Neural crest cell (in vitro differentiated cells): ENCODE data around the gene MCC. TPM values are rescaled to one million over a fixed set of nuclear protein-coding genes. Genes with fewer than 3 reads are reported as not detected.
A peak's percentile ranks its signal among the peaks of the same experiment; 100 is the strongest.

Source experiments
- DNase-seq: peaks from one replicate; pipeline ENCODE4 v3.0.0; 2021; ENCODE audit warnings: low read depth, mixed read lengths, low spot score
- H3K27ac Mint-ChIP-seq: one replicate; pipeline ENCODE4 v1.8.0; 2021; ENCODE audit warnings: mild to moderate bottlenecking, mixed read lengths; ENCODE audit not compliant: unreplicated experiment
- H3K27me3 Mint-ChIP-seq: 2 replicates; pipeline ENCODE4 v1.8.0; 2021; ENCODE audit warnings: low read depth, mild to moderate bottlenecking, mixed read lengths
- H3K36me3 Mint-ChIP-seq: 2 replicates; pipeline ENCODE4 v1.8.0; 2021; ENCODE audit warnings: low read depth, mild to moderate bottlenecking, mixed read lengths
- H3K4me1 Mint-ChIP-seq: 2 replicates; pipeline ENCODE4 v1.8.0; 2021; ENCODE audit warnings: mixed read lengths
- H3K4me3 Mint-ChIP-seq: one replicate; pipeline ENCODE4 v1.8.0; 2021; ENCODE audit warnings: mild to moderate bottlenecking, mixed read lengths
- H3K9me3 Mint-ChIP-seq: 2 replicates; pipeline ENCODE4 v1.8.0; 2021; ENCODE audit warnings: mixed read lengths
- CTCF ChIP-seq: fragments of 200-600 bp; sonication (generic); conservative IDR thresholded peaks from 2 replicates; pipeline ENCODE4 v1.5.0; 2021; ENCODE audit warnings: antibody characterized with exemption, mild to moderate bottlenecking
- total RNA-seq: library from RNA; stranded (reverse); gene quantifications from 2 replicates; pipeline ENCODE4 v1.2.1, GENCODE V29; 2021

Gene MCC
- total RNA-seq, 1 donor from 2014 or later, result 10.8 TPM

- no peak for TF ChIP-seq CTCF
- Mint-ChIP-seq H3K36me3 (no peaks in the 10 kb centered on the region), H3K4me1 (peaks cover 34% of the 10 kb centered on the region), H3K27me3 (no peaks in the 10 kb centered on the region), H3K9me3 (no peaks in the 10 kb centered on the region), H3K27ac (no peak overlapping the region), H3K4me3 (no peak overlapping the region)
- DNase-seq, result no peak
Measured at GRCh38 chr5:113056988-113057387, 431.3 kb downstream of the MCC start.

GRCh38 chr5:113054899-113055298, 433.4 kb downstream of the MCC start:
- no peak for DNase-seq
- H3K27me3 Mint-ChIP-seq, result no peaks in the 10 kb centered on the region
- peak overlapping the region; percentile 30 for H3K27ac Mint-ChIP-seq
- no peak overlapping the region for H3K4me3 Mint-ChIP-seq
- H3K4me1 Mint-ChIP-seq, result peaks cover 28% of the 10 kb centered on the region
- no peaks in the 10 kb centered on the region for H3K9me3 Mint-ChIP-seq
- peaks cover 2% of the 10 kb centered on the region for H3K36me3 Mint-ChIP-seq
- TF ChIP-seq CTCF, result no peak

GRCh38 chr5:113053511-113053995, 434.7 kb downstream of the MCC start:
- Mint-ChIP-seq H3K27me3 (no peaks in the 10 kb centered on the region), H3K36me3 (peaks cover 2% of the 10 kb centered on the region), H3K9me3 (no peaks in the 10 kb centered on the region), H3K27ac (no peak overlapping the region), H3K4me1 (peaks cover 15% of the 10 kb centered on the region), H3K4me3 (no peak overlapping the region)
- no peak for TF ChIP-seq CTCF
- no peak for DNase-seq

- Mint-ChIP-seq H3K4me3 (no peak overlapping the region), H3K27me3 (no peaks in the 10 kb centered on the region), H3K4me1 (peaks cover 10% of the 10 kb centered on the region), H3K27ac (peak overlapping the region; percentile 71), H3K9me3 (no peaks in the 10 kb centered on the region), H3K36me3 (peaks cover 2% of the 10 kb centered on the region)
- no peak for DNase-seq
- TF ChIP-seq CTCF, result no peak
Measured at GRCh38 chr5:113052041-113052795, 436.0 kb downstream of the MCC start.

- DNase-seq, result no peak
- H3K27me3 Mint-ChIP-seq, result no peaks in the 10 kb centered on the region
- no peak overlapping the region for H3K4me3 Mint-ChIP-seq
- H3K27ac Mint-ChIP-seq, result peak overlapping the region; percentile 70
- TF ChIP-seq CTCF, result no peak
- peaks cover 14% of the 10 kb centered on the region for H3K4me1 Mint-ChIP-seq
- no peaks in the 10 kb centered on the region for H3K9me3 Mint-ChIP-seq
- peaks cover 5% of the 10 kb centered on the region for H3K36me3 Mint-ChIP-seq
Measured at GRCh38 chr5:113050721-113051382, 437.4 kb downstream of the MCC start.
